Limb (tissue), 2 donors: ENCODE data around the gene CFAP74.

ENCODE experiments used
- DNase-seq, 2 donors: peaks; one replicate each; pipeline ENCODE4 v3.0.0-alpha.2; 2016; ENCODE audit errors: extremely low spot score in 2 of 2

Gene CFAP74

DNA sequence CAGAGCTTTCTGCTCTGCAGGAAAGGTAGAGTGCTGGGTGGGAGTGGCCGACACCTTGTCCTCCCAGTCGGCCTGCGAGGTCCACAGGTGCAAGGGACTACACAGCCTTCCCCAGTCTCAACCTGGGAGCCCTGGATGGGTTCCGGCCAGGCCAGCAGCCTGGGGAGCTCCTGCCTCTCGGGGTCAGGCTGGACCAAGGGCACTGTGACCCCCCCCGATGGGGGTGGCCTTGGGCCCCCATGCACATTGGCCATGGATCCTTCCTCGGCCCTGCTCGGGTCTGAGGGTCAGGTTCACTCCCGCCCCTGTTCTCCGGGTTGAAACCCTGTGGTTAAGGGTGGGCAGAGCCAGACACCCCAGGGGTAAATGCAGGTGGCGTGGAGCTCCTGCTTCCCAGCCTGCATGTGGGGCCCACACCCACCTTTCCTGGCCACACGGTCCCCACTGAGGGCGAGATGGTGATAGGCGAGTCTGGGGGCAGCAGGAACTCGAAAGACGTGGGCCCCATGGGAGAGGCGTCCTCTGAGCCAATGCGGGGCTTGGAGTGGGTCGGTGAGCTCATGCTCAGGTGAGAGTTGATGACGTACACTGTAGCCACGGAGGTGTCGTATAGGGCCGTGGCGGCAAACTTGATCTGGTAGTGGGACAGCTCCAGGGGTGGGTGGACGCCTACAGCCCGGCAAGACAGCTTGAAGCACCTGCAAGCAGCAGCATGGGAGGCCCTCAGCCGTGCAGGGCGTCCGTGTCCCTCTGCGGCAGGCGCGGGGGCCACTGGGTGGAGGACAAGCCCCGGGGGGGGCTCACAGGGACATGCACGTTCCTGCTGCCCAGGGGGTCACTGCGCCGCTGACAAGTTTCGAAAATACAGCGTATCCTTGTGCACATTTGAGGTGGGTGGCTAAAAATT is 73.7 kb downstream of the CFAP74 start:
- no peak for DNase-seq

DNA sequence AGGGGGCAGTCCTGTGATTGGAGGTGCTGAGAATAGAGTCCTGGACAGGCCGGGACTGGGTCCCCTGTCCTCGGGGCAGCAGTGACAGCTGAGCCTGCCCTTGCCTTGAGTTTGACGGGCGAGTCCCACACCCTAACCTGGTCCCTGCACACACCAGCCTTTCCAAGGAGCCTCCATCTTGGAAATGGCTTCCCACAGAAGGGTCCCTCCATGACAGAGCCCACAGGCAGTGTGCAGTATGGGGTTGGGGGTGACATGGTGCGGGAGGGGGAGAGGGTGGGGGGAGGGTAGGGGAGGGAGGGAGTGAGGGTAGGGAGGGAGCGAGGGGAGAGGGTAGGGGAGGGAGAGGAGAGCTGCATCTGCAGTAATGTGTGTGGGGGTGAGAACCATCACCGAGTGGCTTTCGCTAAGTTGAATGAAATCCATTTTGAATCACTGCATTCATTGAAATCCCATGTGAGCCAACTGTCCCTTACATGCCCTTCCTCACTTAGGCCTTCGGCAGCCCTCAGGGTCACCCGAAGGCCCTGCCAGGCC is 74.4 kb downstream of the CFAP74 start:
- no peak for DNase-seq

DNA sequence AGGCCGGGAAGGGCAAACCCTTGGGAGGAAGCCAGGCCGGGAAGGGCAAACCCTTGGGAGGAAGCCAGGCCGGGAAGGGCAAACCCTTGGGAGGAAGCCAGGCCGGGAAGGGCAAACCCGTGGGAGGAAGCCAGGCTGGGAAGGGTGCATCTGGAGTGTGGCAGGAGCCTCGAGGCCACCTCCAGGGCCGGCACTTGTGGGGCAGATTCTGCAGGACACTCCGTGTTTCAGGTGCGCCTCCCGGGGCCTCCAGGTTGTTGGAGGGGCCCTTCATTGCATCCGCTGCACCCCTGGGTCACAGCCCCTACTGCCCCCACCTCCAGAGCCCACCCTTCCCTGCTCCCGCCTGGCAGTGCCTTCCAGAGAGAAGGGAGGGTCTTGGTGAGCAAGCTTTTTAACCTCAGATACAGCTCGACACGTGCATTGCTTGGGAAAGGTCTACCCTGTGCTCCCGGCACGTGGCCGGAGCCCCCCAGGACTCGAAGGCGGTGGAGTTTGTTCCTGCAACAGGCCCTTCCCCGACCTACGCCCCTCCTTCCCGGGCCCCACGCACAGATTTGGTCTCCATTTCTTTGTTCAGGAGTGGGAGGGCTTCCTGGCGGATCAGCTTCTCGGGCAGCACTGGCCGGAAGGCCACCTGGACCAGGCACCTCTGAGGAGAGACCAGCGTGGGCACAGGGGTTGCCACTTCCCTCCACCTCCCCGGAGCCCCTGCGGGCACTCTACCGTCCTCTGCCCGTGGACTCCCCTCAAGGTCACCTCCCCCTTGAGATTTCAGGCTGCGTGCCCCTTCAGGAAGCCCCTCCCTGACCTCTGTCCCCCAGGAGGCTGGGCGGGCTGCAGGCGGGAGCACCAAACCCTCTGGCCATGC is 75.1 kb downstream of the CFAP74 start:
- DNase-seq: no peak

DNA sequence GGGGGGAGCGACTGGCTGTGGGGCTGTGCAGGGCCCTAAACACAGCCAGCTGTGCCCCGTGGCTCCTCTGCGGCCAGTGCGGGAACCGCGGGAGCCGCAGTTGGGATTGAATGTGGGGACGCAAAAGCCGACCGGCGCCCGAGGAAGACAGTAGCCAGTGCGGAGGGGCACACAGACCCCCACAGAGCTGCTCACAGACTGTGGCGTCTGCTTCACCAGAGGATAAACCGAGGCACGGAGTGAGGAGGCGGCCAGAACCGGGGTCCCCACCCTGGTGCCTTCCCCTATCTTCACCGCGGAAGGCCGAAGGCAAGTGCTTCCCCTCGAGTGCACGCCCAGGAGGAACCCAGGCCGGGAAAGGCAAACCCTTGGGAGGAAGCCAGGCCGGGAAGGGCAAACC is 75.8 kb downstream of the CFAP74 start:
- no peak for DNase-seq

DNA sequence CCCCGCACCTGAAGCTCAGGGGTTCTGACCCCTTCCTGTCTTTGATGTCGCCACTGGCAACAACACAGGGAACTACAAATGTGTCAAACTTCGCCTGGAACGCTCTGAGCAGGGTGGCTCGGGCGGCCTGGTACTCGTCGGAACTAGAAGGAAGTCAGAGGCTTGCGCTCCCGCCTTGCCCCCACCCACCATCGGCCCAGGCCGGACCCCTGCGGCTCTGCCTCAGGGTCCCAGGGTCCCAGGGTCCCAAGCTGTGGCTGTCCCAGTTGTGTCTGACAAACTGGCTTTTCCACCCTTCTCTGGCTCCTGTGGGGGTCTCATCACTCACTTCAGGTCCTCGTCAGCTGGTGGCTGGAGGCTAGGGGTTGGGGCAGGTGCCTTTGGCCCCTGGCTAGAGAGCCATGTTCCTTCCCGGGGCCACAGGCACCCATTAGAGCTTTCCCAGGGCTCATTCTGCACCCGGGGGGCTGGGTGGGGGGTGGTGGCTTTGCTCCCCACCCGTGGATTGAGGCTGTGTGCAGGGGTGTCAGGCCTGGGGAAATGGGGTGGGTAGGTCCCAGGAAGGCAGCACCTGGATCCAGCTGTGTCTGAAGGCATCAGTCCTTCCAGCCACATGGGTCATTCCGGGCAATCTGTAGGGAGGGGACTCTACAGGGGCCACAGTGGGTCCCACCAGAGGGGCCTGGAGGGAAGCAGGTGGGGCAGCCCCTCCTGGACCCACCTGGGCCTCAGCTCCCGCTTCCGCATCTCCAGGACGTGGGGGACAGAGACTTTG is 76.5 kb downstream of the CFAP74 start:
- DNase-seq: no peak

DNA sequence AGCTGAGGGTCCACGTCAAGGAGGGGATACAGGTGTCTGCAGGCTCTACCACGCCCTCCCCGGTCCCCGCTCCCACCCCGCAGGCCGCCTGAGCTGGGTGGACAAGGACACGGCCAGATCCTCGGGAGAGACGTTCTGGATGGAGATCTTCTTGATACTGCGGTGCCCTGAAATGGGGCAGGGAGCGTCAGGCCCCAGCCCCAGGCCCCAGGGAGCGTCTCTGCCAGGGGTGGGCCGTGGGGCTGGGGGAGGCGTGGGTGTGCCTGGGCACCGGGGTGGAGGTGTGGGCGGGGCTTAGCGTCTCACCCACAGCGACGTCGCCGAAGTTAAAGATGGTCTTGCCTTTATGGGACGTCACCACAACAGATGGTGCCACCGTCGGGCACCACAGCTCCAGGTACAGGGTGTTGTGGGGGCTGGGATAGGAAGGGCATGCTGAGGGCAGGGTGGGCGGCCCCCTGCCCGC is 77.2 kb downstream of the CFAP74 start:
- DNase-seq: no peak

DNA sequence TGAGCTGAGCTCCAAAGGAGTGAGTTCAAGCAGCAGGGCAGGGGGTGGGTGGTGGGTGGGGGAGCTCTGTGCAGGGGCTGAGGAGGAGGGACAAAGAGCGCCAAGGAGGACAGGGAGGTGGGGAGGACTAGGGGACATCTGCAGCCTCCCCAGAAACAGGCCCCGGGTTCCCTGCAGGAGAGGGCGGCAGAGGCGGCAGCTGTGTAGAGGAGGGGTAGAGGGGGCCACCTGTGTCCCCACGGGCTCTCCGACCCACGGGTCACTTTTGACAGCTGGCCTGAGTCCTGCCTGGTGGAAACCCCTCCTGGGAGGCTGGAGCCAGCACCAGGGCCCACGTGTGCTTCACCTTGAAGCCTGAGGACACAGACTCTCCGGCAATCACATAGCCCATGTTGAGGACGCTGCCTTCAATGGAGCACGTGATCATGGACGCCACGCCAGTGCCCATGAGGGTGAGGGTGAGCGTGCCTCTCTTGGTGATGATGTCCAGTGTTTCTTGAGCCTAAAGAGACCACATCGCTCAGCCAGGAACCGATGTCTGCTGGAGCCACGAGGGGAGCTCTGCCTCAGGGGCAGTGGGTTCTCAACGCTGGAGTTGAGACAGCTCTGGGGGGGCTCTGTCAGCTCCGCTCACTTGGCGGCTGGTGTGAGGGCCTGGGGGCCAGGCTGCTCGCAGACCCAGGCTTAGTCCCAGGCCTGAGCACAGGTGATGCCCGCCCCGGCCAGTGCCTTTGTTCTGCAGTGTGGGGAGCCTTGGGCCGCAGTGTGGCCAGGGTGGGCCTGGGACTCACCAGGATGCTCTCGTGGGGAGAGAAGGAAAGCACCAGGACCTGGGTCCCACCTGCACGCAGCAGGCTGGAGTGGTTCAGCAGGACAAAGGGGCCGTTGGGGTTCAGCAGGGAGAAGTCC is 77.9 kb downstream of the CFAP74 start:
- DNase-seq: peak in 1 of 2 donors; percentile 24

DNA sequence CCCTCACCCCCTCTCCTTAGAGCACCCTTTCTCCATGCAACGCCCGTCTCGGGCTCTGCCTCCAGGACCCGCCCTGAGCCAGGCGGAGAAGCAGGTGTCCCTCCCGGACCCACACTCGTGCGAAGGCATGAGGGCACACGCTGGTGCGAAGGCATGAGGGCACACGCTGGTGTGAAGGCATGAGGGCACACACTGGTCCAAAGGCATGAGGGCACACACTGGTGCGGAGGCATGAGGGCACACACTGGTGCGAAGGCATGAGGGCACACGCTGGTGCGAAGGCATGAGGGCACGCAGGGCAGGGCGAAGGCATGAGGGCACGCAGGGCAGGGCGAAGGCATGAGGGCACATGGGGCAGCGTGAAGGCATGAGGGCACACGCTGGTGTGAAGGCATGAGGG is 78.7 kb downstream of the CFAP74 start:
- DNase-seq: no peak

DNA sequence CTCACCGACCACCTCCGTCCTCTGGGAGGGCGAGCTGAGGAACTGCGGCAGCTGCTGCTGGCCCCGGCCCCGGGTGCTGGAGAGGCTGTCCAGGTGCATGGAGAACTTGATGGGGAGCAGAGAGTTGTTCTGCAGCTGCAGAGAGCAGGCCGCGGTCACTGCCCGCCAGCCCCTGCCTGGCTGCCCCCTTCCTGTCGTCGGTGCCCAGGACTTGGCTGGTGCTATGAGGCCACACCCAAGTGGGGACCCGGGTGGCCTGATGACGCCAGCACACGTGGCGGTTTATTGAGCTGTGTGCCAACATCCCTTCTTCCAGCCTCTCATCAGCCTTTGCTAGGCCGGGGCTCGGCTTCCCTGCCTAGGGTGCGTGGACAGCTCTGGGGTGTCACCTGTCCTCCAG is 79.2 kb downstream of the CFAP74 start:
- DNase-seq: peak in 1 of 2 donors; percentile 45

DNA sequence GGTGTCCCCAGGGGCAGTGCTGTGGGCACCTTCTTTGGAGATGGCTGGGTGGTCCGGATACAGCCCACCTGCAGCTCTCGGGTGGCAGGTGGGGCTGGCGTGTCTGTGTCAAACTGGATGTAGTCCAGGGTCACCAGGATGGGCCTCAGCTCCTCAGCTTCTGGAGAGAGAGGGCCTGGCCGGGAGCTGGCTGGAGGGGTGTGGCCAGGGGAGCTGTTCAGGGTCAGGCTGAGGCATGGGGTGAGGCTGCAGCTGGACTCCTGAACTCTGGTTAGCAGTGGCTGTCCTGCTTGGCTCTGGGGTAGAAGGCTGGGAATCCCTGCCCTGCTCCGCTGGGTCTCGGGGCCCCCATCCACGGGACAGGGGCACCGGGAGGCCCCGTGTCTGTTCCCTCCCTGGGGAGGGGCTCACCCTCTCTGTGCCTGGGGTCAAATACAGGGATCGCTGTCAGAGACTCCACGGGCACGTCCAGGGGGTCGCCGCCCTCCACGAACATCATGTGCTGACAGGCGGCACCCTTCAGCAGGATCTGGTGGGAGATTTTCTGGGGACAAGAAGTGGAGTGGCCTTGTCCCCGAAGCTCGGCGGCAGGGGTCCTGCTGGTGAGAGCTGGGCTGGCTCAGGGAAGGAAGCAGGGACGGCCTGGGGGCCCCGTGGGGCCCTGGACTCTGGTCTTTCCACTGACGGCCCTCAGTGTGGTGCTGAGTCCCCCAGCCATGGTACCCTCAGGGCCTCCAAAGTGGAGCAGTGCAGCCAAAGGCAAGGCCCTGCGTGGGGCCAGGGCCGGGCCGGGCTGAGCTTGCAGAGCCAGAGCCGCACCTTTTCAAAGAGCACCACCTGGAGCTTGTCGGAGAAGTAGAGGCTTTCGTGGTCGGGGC is 80.4 kb downstream of the CFAP74 start:
- peak in 1 of 2 donors; percentile 28 for DNase-seq

DNA sequence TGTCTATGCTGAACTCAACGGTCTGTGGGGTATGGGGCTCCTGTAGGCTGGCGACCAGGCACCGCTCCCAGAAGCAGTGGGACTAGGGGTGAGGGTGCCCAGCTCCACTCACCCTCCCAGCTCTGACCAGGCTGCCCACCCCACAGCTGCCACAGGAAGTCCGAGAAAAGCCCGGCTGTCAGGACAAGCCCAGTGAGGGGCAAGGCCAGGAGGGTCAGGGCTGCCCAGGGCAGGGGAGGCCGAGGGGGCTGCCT is 81.0 kb downstream of the CFAP74 start:
- DNase-seq: no peak

DNA sequence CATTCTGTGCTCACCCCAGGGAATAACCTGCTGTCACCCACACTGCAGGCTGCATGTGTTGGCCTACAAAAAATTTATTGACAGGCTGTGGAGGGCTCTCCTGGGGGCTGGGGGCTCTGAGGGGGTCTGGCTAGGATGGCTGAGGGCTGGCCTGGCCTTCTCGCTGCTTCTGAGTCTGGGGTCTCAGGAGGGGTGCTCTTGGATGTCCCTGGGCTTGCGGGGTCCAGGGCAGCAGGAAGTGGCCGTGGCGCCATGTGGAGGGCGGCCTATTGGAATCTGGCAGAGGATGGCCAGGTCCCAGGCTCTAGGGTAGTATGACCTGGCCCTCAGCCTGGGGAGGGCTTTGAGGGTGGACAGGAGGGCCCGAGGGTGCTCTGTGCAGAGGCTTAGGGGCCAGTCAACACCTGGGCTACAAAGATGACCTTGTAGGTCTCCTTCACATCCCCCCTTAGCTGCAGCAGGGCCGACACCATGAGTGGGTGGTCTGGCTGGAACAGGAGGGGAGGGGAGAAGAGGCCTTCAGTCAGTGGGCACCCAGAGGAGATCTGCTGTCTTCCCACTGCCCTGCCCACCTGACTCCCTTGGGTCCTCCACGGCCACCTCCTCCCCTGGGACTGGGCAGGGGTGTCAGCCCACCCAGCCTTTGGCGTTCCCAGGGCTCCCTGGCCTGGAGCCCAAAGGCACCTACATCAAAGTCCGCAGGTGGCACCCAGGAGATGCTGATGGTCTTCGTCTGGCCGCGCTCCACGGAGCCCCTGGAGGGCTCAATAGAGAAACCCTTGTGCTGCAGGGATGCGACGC is 81.5 kb downstream of the CFAP74 start:
- DNase-seq: peak in 1 of 2 donors; percentile 39

DNA sequence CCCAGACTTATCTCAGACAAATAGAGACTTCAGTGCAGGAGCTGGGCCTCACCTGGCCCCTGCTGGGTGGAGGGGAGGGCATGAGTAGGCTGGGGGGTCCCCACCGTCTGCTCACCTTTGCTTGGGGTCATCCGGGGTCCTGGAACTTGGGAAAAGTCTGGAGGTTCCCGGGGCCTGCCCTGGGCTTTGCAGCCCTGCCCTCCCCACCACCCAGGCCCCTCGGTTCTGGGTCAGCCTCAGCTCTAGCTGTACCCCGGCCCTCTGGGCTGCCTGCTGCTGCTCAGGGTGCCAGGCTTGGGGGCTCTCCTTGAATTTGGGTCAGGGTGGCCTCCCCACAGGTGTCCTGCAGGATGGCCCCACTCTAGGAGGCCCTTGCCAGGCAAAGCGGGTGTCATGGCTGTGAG is 82.1 kb downstream of the CFAP74 start:
- peak in 1 of 2 donors; percentile 38 for DNase-seq

DNA sequence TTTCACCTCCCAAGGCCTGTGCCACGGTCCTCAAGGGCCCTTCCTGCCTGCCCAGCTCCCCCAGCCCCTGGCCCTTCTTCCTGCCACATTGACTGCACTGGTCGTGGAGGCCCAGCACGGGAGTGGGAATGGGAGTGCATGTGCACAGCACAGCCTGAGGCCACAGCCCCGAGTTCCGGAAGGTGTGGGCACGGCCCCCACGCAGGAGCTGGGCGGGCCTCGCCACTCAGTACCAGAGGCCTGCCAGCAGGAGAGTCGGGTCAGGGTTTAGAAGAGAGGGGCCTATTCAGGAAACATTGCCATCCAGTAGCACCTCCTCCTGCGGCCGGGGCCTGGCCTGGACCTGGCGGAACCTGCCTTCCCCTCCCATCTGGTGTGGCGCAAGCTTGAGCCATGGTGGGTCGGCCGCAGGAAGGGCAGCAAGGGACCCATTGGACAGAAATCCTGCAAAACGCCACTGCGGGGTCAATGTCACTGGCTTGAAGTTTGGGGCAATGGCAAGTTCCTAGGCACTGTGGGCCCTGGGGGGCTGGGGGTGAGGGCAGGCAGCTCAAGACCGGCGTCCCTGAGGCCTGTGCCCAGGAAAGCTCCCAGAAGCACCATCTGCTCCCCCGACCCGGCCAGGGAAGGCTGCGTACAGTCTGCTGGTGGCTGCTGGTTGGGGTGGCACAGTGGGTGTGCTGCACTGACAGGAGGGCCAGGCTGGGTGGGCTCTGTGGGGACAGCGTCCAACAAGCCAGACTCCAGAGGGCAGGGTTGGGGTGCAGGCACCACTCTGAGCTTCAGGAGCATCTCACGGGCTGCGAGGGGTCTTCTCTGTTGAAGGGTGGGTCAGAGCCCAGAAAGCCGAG is 82.8 kb downstream of the CFAP74 start:
- peak in 1 of 2 donors; percentile 42 for DNase-seq

DNA sequence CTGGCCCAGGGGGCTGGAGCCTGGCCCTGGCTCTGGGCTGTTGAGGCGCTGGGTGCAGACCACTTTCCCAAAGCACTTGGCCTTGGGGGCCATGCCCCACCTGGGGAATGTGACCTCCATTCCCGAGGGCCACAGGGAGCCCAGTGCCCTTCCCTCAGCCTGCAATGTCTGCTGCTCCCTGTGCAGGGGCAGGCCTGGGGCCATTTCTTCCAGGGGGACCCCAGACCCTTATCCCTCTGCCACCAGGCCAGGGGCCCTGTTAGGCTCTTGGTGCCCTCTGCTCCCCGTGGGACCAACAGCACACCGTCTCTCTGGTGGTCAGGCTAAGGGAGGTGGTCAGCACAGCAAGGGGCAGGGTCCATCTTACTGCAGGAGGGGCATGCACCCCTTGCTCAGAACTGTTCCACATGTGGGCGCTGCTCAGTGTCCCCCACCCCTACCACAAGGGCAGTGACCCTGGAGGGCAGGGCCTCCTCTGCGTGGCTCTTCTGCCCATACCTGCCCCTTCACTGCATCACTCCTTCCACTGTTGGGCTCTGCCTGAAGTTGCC is 83.5 kb downstream of the CFAP74 start:
- DNase-seq: no peak

DNA sequence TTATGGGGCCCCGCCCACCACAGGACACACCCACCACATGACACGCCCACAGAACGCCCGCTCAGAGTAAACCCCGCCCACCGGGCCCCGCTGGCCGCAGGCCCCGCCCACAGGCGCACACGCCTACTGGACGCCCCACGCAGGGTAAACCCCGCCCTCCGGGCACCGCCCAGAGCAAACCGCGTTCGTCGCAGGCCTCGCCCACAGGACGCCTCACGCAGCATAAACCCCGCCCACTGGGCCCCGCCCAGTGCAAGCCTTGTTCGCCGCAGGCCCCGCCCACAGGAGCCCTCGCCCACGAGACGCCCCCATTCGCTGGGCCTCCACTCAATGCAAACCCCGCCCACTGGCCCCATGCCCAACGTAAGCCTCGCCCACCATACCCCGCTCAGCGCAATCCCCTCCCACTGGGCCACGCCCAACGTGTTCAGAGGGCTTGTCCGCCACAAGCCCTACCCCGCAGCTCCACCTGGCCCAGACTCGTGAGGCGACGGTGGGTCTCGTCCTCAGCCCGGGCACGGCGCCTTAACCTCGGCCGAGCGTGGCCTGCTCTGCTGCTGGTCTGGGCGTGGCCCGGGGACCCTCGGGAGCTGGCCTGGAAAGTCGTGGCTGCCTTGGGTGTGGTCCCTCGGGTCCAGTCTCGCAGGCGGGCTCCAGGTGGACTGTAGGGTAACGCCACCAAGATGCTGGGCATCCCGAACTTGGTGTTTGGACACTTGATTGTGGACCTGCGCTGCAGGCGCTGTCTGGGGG is 84.1 kb downstream of the CFAP74 start:
- peak; percentile 94 to 100 for DNase-seq

DNA sequence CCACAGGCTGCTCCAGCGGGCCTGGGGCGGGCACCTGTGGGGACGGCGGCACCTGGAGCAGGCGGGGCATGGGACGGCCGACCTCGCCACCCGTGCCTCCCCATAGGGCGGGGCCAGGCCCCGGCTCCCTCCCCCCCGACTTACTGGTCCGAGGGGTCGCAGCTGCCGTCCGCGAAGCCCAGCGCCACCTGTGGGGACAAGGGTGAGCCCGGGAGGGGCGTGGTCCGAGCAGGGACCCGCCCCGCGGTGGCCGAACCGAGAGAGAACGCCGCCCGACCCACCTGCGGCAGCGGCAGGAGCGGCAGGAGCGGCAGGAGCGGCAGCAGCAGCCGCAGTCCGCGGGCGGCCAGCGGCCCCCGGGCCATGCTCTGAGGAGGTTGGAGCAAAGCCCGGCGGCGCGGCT is 84.7 kb downstream of the CFAP74 start, which contains the start of gene TMEM52:
Gene TMEM52, minus strand, starts transcription at position 379 of the 403 bp plus-strand sequence. Its CDS starts 14 bp downstream, at position 365.
- DNase-seq: no peak
